ENCODE results near the gene RAI14. TPM values are rescaled to one million over a fixed set of nuclear protein-coding genes. Genes with fewer than 3 reads are reported as not detected.

Gene RAI14
- total RNA-seq, 4 donors from 2014 or later, result 26.9 to 40.4 (median 32.1) TPM

GRCh38 chr5:34694012-34694411 lies 37.9 kb downstream of the RAI14 start:
- DNase-seq (ENCODE audit: low spot score in 2 of 2), result peak in 1 of 2 donors; percentile 37
- intact Hi-C loops (cut with DNase I; ENCODE audit: low total_unique reads), result no loop called here
- no peak overlapping the region for H3K4me3 ChIP-seq (ENCODE audit: low read depth, poor library complexity, severe bottlenecking)
- TF ChIP-seq POLR2A (IDR thresholded peaks at IDR 0.05) (no peak), CTCF (IDR thresholded peaks at IDR 0.05) (no peak)
- 43 to 50% methylated on average over 1 of the region's 1 CpG for WGBS, 2 donors

- WGBS, 2 donors, result 72 to 73% methylated on average over 4 of the region's 4 CpGs
- no peak for DNase-seq (ENCODE audit: low spot score in 2 of 2)
- intact Hi-C loops (cut with DNase I; ENCODE audit: low total_unique reads), result no loop called here
- TF ChIP-seq CTCF (IDR thresholded peaks at IDR 0.05) (no peak), POLR2A (IDR thresholded peaks at IDR 0.05) (no peak)
- no peak overlapping the region for H3K4me3 ChIP-seq (ENCODE audit: low read depth, poor library complexity, severe bottlenecking)
Measured at GRCh38 chr5:34694685-34695084, 38.6 kb downstream of the RAI14 start.

- 74 to 90% methylated on average over 1 of the region's 1 CpG for WGBS, 2 donors
- TF ChIP-seq CTCF (IDR thresholded peaks at IDR 0.05) (no peak), POLR2A (IDR thresholded peaks at IDR 0.05) (no peak)
- intact Hi-C loops (cut with DNase I; ENCODE audit: low total_unique reads), result no loop called here
Measured at GRCh38 chr5:34695275-34696027, 39.3 kb downstream of the RAI14 start.

GRCh38 chr5:34697308-34698108 lies 41.4 kb downstream of the RAI14 start:
- peak in 1 of 2 donors; percentile 12 for DNase-seq (ENCODE audit: low spot score in 2 of 2)
- intact Hi-C loops (cut with DNase I; ENCODE audit: low total_unique reads), result no loop called here
- no peak overlapping the region for H3K4me3 ChIP-seq (ENCODE audit: low read depth, poor library complexity, severe bottlenecking)
- WGBS, 2 donors, result 79 to 84% methylated on average over 3 of the region's 3 CpGs
- TF ChIP-seq CTCF (IDR thresholded peaks at IDR 0.05) (no peak), POLR2A (IDR thresholded peaks at IDR 0.05) (no peak)

More at GRCh38 chr5:34695275-34696027, 39.3 kb downstream of the RAI14 start:
- peak in 1 of 2 donors; percentile 2 for DNase-seq (ENCODE audit: low spot score in 2 of 2)
- no peak overlapping the region for H3K4me3 ChIP-seq (ENCODE audit: low read depth, poor library complexity, severe bottlenecking)

- peak in 1 of 2 donors; percentile 3 for DNase-seq (ENCODE audit: low spot score in 2 of 2)
- H3K4me3 ChIP-seq (ENCODE audit: low read depth, poor library complexity, severe bottlenecking), result no peak overlapping the region
- intact Hi-C loops (cut with DNase I; ENCODE audit: low total_unique reads), result no loop called here
Measured at GRCh38 chr5:34698109-34698419, 41.9 kb downstream of the RAI14 start.

More at GRCh38 chr5:34698109-34698419, 41.9 kb downstream of the RAI14 start:
- TF ChIP-seq POLR2A (IDR thresholded peaks at IDR 0.05) (no peak), CTCF (IDR thresholded peaks at IDR 0.05) (no peak)

All from lower leg skin (tissue), 4 donors.